Omental fat pad (tissue), 4 donors: ENCODE results near the gene UFL1. TPM values are rescaled to one million over a fixed set of nuclear protein-coding genes. Genes with fewer than 3 reads are reported as not detected.
"Not testable (repeated sequence)": the region's sequence is repeated elsewhere in the genome, so short reads cannot be mapped to it uniquely, and the experiment has no call there.

ENCODE experiments used
- ATAC-seq: fragments of 150-250 bp; one replicate; pipeline ENCODE4 v1.9.1; 2016; ENCODE audit warnings: mild to moderate bottlenecking, moderate library complexity; ENCODE audit not compliant: low FRiP score
- DNase-seq: peaks from one replicate; pipeline ENCODE4 v3.0.0-alpha.2; 2019; ENCODE audit warnings: low spot score
- total RNA-seq, 4 donors: library from RNA; depleted of rRNA; stranded (reverse); fragments of >200 nt; gene quantifications; one replicate each; pipeline ENCODE4 v1.1.0, GENCODE V29; 2016
- TF ChIP-seq, protein P1 (sequence below), 3 donors: fragments of 450-650 bp; IDR thresholded peaks; one replicate each; pipeline ENCODE4 v1.5.1; 2016 to 2017; ENCODE audit warnings: antibody characterized with exemption in 3 of 3, mild to moderate bottlenecking in 3 of 3, moderate library complexity in 2 of 3

UFL1 gene
- total RNA-seq, 4 donors from 2014 or later, result 13.5 to 24.7 (median 20.0) TPM

DNA sequence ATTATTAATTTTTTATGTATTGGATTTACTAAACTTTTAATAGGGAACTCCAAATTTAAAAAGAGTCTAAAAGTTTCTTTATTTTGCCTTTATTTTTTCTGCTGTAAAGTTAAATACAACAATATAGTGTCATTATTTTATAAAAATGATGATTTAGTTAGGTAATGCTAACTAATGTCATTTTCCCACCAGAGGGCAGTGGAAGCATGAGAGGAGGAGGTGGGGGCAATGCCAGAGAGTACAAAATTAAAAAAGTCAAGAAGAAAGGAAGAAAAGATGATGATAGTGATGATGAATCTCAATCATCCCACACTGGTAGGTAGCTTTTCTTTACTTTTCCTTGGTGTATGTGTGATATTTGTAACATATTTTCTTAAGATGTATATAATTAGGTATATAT lies 21.1 kb downstream of the UFL1 start:
- TF ChIP-seq, protein P1, sequence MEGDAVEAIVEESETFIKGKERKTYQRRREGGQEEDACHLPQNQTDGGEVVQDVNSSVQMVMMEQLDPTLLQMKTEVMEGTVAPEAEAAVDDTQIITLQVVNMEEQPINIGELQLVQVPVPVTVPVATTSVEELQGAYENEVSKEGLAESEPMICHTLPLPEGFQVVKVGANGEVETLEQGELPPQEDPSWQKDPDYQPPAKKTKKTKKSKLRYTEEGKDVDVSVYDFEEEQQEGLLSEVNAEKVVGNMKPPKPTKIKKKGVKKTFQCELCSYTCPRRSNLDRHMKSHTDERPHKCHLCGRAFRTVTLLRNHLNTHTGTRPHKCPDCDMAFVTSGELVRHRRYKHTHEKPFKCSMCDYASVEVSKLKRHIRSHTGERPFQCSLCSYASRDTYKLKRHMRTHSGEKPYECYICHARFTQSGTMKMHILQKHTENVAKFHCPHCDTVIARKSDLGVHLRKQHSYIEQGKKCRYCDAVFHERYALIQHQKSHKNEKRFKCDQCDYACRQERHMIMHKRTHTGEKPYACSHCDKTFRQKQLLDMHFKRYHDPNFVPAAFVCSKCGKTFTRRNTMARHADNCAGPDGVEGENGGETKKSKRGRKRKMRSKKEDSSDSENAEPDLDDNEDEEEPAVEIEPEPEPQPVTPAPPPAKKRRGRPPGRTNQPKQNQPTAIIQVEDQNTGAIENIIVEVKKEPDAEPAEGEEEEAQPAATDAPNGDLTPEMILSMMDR (IDR thresholded peaks at IDR 0.05), result no peak
- DNase-seq (no peak), ATAC-seq (no peak)

DNA sequence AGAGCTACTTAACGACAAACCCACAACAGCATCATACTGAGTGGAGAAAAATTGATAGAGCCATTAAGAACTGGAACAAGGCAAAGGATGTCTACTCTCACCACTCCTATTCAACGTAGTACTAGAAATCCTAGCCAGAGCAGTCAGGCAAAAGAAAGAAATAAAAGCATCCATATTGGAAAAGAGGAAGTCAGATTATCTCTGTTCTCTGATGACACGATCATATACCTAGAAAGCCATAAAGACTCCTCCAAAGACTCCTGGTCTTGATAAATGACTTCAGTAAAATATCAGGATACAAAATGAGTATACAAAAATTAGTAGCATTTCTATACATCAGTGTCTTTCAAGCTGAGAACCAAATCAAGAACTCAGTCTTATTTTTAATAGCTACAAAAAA lies 24.3 kb downstream of the UFL1 start:
- ATAC-seq, result no peak
- DNase-seq, result no peak
- TF ChIP-seq, protein P1 (IDR thresholded peaks at IDR 0.05), result no peak

DNA sequence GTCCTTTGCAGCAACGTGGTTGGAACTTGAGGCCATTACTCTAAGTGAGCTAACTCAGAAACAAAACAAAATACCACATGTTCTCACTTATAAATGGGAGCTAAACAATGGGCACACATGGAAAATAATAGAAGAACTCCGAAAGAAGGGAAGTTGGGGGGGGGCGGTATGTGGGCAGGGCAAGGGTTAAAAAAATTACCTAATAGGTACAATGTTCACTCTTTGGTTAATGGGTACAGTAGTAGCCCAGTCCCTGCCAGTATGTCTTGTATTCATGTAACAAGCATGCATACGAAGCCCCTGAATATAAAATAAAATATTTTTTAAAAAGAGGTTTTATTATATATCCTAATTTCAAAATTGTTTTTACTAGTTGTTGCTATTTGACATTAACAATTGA lies 26.0 kb downstream of the UFL1 start:
- ATAC-seq (no peak), DNase-seq (no peak)
- TF ChIP-seq, protein P1 (IDR thresholded peaks at IDR 0.05), result no peak

DNA sequence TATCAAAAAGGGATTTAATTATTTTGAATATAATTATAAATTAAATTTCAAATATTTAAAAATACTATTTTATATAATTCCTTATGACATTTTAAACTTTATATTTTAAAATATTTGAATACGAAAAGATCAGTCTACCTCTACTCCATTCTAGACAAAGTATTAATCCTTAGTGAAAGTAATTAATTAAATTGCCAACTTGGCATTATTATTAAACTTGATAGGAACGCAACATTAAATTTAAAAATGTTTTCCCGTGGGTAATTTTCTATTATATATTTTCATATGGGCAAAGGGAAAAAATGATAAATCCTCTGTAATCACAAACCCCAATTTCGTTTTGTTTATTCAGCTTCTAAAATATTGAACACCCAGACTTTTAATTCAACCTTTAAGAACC lies 33.0 kb downstream of the UFL1 start:
- DNase-seq, result no peak
- ATAC-seq, result no peak
- TF ChIP-seq, protein P1 (IDR thresholded peaks at IDR 0.05), result no peak

DNA sequence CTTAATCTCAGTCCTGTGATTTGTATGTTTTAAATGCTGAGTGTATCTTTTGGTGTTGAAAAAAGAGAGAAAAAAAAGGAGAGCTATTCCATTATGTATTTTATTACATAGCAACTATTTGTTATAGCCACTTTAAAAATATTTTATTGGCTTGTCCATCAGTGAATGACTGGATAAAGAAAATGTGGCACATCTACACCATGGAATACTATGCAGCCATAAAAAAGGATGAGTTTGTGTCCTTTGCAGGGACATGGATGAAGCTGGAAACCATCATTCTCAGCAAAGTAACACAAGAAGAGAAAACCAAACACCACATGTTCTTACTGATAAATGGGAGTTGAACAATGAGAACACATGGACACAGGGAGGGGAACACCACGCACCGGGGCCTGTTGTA lies 38.1 kb downstream of the UFL1 start:
- not testable (repeated sequence) for DNase-seq, ATAC-seq

DNA sequence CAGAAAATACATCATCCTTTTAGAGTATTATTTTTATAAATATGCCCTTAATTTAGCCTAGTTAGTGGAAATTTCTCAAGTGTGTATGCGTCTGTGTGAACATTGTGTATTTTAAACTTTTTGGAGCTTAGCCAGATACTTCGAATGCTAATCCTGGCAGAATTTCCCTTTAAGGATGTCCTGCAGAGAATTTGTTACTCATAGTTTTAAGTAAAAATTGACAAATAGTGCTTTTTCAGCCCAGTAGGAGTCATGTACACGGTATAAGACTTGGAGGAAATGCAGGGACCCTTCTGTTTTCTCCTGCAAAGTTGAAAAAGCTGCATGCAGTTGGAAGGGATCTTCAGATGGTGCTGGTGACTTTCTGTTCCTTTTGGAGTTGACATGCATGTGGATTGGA lies 41.3 kb downstream of the UFL1 start, which contains the start of gene FHL5:
TSS of gene FHL5 (plus strand) at position 243 of the 400 bp plus-strand sequence. CDS start 40,486 bp downstream, outside the sequence.
- TF ChIP-seq, protein P1 (IDR thresholded peaks at IDR 0.05), result no peak
- no peak for ATAC-seq

DNA sequence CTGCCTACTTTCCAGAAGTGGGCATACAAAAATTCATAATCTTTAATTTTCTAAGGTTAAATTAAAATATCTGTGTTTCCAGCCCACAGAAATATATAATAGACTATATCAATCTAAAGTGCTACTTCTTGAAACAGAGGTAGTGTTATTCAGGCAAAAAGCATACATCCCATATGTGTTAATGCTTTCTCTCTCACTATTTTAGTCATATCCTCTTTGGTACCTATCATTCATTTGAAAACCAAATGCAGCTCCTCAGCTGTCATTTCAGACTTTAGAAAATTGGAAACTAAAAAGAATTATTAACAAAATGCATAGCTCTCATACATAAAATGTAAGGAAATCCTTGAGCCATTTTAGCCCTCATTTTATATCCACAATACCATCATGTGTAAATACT lies 42.2 kb downstream of the UFL1 start:
- TF ChIP-seq, protein P1 (IDR thresholded peaks at IDR 0.05), result no peak
- DNase-seq (no peak), ATAC-seq (no peak)

More for the DNA sequence above, 41.3 kb downstream of the UFL1 start, which contains the start of gene FHL5:
- DNase-seq, result no peak

DNA sequence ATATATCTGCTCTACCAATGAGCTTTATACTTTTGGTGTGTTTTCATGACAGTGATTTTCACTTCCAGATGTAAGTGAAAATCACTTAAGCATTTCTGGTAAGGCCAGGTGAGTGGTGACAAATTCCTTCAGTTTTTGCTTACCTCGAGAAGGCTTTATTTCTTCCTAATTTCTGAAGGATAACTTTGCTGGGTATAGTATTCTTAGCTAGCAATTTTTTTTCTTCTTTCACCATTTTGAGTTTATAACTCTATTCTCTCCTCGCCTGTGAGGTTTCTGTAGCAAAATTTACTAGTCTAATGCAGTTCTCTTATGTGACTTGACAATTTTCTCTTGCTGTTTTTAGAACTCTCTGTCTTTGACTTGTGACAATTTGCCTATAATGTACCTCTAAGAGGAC lies 48.4 kb downstream of the UFL1 start:
- ATAC-seq (no peak), DNase-seq (no peak)
- TF ChIP-seq, protein P1 (IDR thresholded peaks at IDR 0.05), result no peak
